Activated CD4-positive, alpha-beta memory T cell treated with anti-CD3 and anti-CD28 coated beads, Interleukin-2, amount 10 ng/mL, durations not matched to agents 7 days and 5 days (primary cell): ENCODE measurements around the gene TRIM9. TPM values are rescaled to one million over a fixed set of nuclear protein-coding genes. Genes with fewer than 3 reads are reported as not detected.

ENCODE experiments used
- CTCF ChIA-PET: fragments of 350-600 bp; sonication (Branson Sonifier 250); formaldehyde crosslinking; loops from one replicate; lab custom pipeline; 2021; ENCODE audit warnings: antibody characterized with exemption, inconsistent platforms; lab: Charles Lee
- POLR2A ChIA-PET: fragments of 350-600 bp; sonication (Branson Sonifier 250); formaldehyde crosslinking; loops from one replicate; lab custom pipeline; 2021; ENCODE audit warnings: antibody characterized with exemption; lab: Charles Lee
- DNase-seq: peaks from one replicate; pipeline ENCODE4 v3.0.0-alpha.2; 2020
- H3K27ac Mint-ChIP-seq: one replicate; pipeline ENCODE4 v1.8.0; 2021; ENCODE audit warnings: mild to moderate bottlenecking, mixed read lengths
- H3K27me3 Mint-ChIP-seq: one replicate; pipeline ENCODE4 v1.8.0; 2021; ENCODE audit warnings: mixed read lengths
- H3K36me3 Mint-ChIP-seq: one replicate; pipeline ENCODE4 v1.8.0; 2021; ENCODE audit warnings: low read depth, mixed read lengths
- H3K4me1 Mint-ChIP-seq: one replicate; pipeline ENCODE4 v1.8.0; 2021; ENCODE audit warnings: mixed read lengths
- H3K4me3 Mint-ChIP-seq: one replicate; pipeline ENCODE4 v1.8.0; 2021; ENCODE audit warnings: mild to moderate bottlenecking, mixed read lengths
- H3K9me3 Mint-ChIP-seq: one replicate; pipeline ENCODE4 v1.8.0; 2021; ENCODE audit warnings: mixed read lengths
- total RNA-seq, 2 experiments: library from RNA; stranded (reverse); gene quantifications; one replicate each; pipeline ENCODE4 v1.2.3, GENCODE V29; 2021

The TRIM9 gene
- total RNA-seq, 2 experiments from 2014 or later = 0.20 to 0.23 TPM

DNA sequence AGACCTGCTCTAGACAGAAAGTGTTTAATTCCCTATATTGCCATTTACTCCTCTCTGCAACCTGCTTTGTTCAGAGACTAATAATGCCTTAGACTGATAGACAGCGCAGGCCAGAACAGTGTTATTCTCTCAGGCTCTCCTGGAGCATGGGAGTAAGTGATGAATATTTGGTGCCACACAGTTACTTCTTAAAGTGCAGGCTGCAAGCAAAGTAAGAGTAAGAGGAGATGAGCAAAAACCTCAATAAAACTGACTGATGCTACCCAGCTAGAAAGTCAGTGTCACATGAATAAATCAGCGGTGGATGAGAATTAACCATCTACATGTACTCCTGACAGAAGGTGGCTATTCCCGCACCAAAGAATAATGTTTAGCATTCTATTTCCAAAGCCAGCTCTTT, 9.9 kb downstream of the TRIM9 start:
- peaks cover 6% of the 10 kb centered on the region for H3K4me1 Mint-ChIP-seq
- H3K27ac Mint-ChIP-seq = no peak overlapping the region
- POLR2A ChIA-PET = interaction anchor here (1.6 kb wide), 1 partner anchor 11 kb away, joined by 3 read pairs; no protein-coding TSS in a partner anchor
- H3K36me3 Mint-ChIP-seq = no peaks in the 10 kb centered on the region
- no peak for DNase-seq
- CTCF ChIA-PET = no interaction called here
- peaks cover 4% of the 10 kb centered on the region for H3K27me3 Mint-ChIP-seq
- H3K4me3 Mint-ChIP-seq = no peak overlapping the region
- H3K9me3 Mint-ChIP-seq = no peaks in the 10 kb centered on the region

- POLR2A ChIA-PET = interaction anchor here (1.6 kb wide), 1 partner anchor 11 kb away, joined by 3 read pairs; no protein-coding TSS in a partner anchor
- Mint-ChIP-seq H3K36me3 (no peaks in the 10 kb centered on the region), H3K4me1 (peaks cover 6% of the 10 kb centered on the region), H3K4me3 (no peak overlapping the region), H3K27ac (no peak overlapping the region), H3K27me3 (peaks cover 4% of the 10 kb centered on the region), H3K9me3 (no peaks in the 10 kb centered on the region)
- no peak for DNase-seq
- CTCF ChIA-PET = interaction anchor here (1.0 to 1.2 kb wide), 2 partner anchors 10 to 22 kb away, joined by 3 to 5 read pairs; partner anchors contain the start of gene TRIM9
These were observed 10.4 kb downstream of the TRIM9 start for GRCh38 chr14:51084507-51084906.

GRCh38 chr14:51082349-51082748, 12.6 kb downstream of the TRIM9 start:
- H3K27ac Mint-ChIP-seq = no peak overlapping the region
- H3K36me3 Mint-ChIP-seq = no peaks in the 10 kb centered on the region

GRCh38 chr14:51081712-51082111, 13.2 kb downstream of the TRIM9 start:
- no peak overlapping the region for H3K27ac Mint-ChIP-seq
- no peak for DNase-seq
- H3K4me1 Mint-ChIP-seq = peaks cover 3% of the 10 kb centered on the region
- H3K4me3 Mint-ChIP-seq = no peak overlapping the region
- no peaks in the 10 kb centered on the region for H3K9me3 Mint-ChIP-seq
- ChIA-PET POLR2A (no interaction called here), CTCF (no interaction called here)
- no peaks in the 10 kb centered on the region for H3K36me3 Mint-ChIP-seq
- peaks cover 6% of the 10 kb centered on the region for H3K27me3 Mint-ChIP-seq

More at GRCh38 chr14:51082349-51082748, 12.6 kb downstream of the TRIM9 start:
- peaks cover 6% of the 10 kb centered on the region for H3K4me1 Mint-ChIP-seq
- no peak for DNase-seq
- no peaks in the 10 kb centered on the region for H3K9me3 Mint-ChIP-seq
- ChIA-PET POLR2A (no interaction called here), CTCF (no interaction called here)
- peaks cover 6% of the 10 kb centered on the region for H3K27me3 Mint-ChIP-seq
- H3K4me3 Mint-ChIP-seq = no peak overlapping the region

DNA sequence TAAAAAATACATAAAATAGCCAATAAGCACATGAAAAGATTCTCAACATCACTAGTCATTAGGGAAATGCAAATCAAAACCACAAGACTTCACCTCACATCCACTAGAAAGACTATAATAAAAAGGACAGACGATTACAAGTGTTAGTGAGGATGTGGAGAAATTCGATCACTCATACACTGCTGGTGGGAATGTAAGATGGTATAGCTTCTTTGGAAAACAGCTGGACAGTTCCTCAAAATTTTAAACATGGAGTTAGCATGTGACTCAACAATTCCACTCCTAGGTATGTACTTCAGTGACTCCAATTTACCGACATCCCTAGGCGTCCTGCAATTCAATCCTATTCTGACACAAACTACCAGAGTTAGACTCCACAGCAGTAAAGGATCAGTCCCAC, 13.7 kb downstream of the TRIM9 start:
- Mint-ChIP-seq H3K27me3 (peaks cover 3% of the 10 kb centered on the region), H3K9me3 (no peaks in the 10 kb centered on the region), H3K4me1 (no peaks in the 10 kb centered on the region), H3K4me3 (no peak overlapping the region), H3K36me3 (no peaks in the 10 kb centered on the region), H3K27ac (no peak overlapping the region)
- no peak for DNase-seq
- POLR2A ChIA-PET = no interaction called here
- CTCF ChIA-PET = no interaction called here

DNA sequence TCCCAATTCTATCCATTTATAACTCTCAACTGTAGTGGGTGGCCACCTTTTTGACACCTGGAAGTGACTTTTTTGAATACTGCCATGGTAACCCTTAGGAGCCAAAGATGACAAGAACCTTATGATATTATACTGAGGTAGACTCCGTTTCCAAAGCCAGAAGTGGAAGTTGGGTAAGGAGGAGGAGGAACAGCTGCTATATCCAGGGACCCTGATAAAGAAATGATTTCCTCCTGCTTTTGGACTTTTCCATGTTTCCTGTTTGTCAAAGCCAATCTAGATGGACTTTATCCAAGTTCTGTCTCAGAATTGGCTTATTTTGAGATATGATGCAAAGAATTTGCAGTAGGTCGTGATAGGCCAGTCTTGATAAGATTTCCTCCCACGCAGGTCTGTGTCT, 14.3 kb downstream of the TRIM9 start:
- Mint-ChIP-seq H3K4me3 (no peak overlapping the region), H3K27ac (no peak overlapping the region), H3K36me3 (no peaks in the 10 kb centered on the region), H3K9me3 (no peaks in the 10 kb centered on the region), H3K27me3 (peaks cover 3% of the 10 kb centered on the region), H3K4me1 (no peaks in the 10 kb centered on the region)
- DNase-seq = no peak
- ChIA-PET POLR2A (no interaction called here), CTCF (no interaction called here)

- CTCF ChIA-PET = no interaction called here
- Mint-ChIP-seq H3K36me3 (no peaks in the 10 kb centered on the region), H3K27me3 (peaks cover 3% of the 10 kb centered on the region), H3K4me1 (no peaks in the 10 kb centered on the region), H3K4me3 (no peak overlapping the region), H3K9me3 (no peaks in the 10 kb centered on the region), H3K27ac (no peak overlapping the region)
- POLR2A ChIA-PET = no interaction called here
- no peak for DNase-seq
These were observed 15.4 kb downstream of the TRIM9 start for GRCh38 chr14:51079489-51079888.

GRCh38 chr14:51079085-51079484, 15.8 kb downstream of the TRIM9 start:
- H3K36me3 Mint-ChIP-seq = no peaks in the 10 kb centered on the region
- peaks cover 3% of the 10 kb centered on the region for H3K27me3 Mint-ChIP-seq
- CTCF ChIA-PET = no interaction called here
- no peak overlapping the region for H3K4me3 Mint-ChIP-seq
- POLR2A ChIA-PET = no interaction called here
- no peaks in the 10 kb centered on the region for H3K4me1 Mint-ChIP-seq
- no peak overlapping the region for H3K27ac Mint-ChIP-seq
- no peak for DNase-seq
- no peaks in the 10 kb centered on the region for H3K9me3 Mint-ChIP-seq

GRCh38 chr14:51074701-51075385, 20.1 kb downstream of the TRIM9 start:
- Mint-ChIP-seq H3K27ac (no peak overlapping the region), H3K9me3 (no peaks in the 10 kb centered on the region), H3K4me1 (no peaks in the 10 kb centered on the region), H3K36me3 (no peaks in the 10 kb centered on the region), H3K27me3 (peaks cover 8% of the 10 kb centered on the region), H3K4me3 (no peak overlapping the region)
- no peak for DNase-seq
- POLR2A ChIA-PET = no interaction called here
- CTCF ChIA-PET = no interaction called here

- Mint-ChIP-seq H3K9me3 (no peaks in the 10 kb centered on the region), H3K4me1 (no peaks in the 10 kb centered on the region), H3K27ac (no peak overlapping the region), H3K4me3 (no peak overlapping the region), H3K27me3 (peaks cover 4% of the 10 kb centered on the region), H3K36me3 (no peaks in the 10 kb centered on the region)
- CTCF ChIA-PET = no interaction called here
- DNase-seq = no peak
- POLR2A ChIA-PET = no interaction called here
These were observed 21.2 kb downstream of the TRIM9 start for GRCh38 chr14:51073731-51074130.

DNA sequence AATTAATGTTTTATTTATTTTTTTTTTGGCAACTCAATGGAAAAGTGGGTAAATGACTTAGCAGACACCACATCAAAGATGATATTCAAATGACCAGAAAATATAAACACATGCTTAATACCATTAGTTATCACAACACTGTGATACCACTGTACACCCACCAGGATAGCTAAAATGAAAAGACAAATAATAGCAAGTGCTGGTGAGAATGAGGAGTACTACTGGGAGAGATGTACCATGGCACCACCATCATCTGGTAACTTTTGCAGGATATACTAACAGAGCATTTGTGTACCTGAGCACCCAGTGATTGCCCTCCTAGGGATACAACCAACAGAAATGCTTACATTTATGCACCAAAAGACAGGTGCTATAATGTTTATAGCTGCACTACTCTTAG, 21.9 kb downstream of the TRIM9 start:
- Mint-ChIP-seq H3K4me3 (no peak overlapping the region), H3K4me1 (no peaks in the 10 kb centered on the region), H3K36me3 (no peaks in the 10 kb centered on the region), H3K9me3 (no peaks in the 10 kb centered on the region), H3K27ac (no peak overlapping the region), H3K27me3 (peaks cover 4% of the 10 kb centered on the region)
- ChIA-PET POLR2A (no interaction called here), CTCF (no interaction called here)
- no peak for DNase-seq

GRCh38 chr14:51071857-51072256, 23.0 kb downstream of the TRIM9 start:
- Mint-ChIP-seq H3K4me3 (no peak overlapping the region), H3K9me3 (no peaks in the 10 kb centered on the region), H3K36me3 (no peaks in the 10 kb centered on the region), H3K27ac (no peak overlapping the region), H3K4me1 (no peaks in the 10 kb centered on the region), H3K27me3 (peaks cover 4% of the 10 kb centered on the region)
- ChIA-PET CTCF (interaction anchor here (0.6 kb wide), 1 partner anchor 582 kb away, joined by 3 read pairs; no protein-coding TSS in a partner anchor), POLR2A (no interaction called here)
- DNase-seq = no peak

GRCh38 chr14:51070726-51071125, 24.2 kb downstream of the TRIM9 start:
- Mint-ChIP-seq H3K36me3 (no peaks in the 10 kb centered on the region), H3K4me3 (no peak overlapping the region), H3K27ac (no peak overlapping the region), H3K9me3 (no peaks in the 10 kb centered on the region), H3K4me1 (no peaks in the 10 kb centered on the region), H3K27me3 (peaks cover 4% of the 10 kb centered on the region)
- no peak for DNase-seq
- ChIA-PET CTCF (no interaction called here), POLR2A (no interaction called here)

GRCh38 chr14:51069055-51069454, 25.9 kb downstream of the TRIM9 start:
- POLR2A ChIA-PET = no interaction called here
- CTCF ChIA-PET = no interaction called here
- no peak for DNase-seq
- H3K36me3 Mint-ChIP-seq = no peaks in the 10 kb centered on the region
- peaks cover 4% of the 10 kb centered on the region for H3K27me3 Mint-ChIP-seq
- H3K4me3 Mint-ChIP-seq = no peak overlapping the region
- H3K4me1 Mint-ChIP-seq = no peaks in the 10 kb centered on the region
- H3K9me3 Mint-ChIP-seq = no peaks in the 10 kb centered on the region
- no peak overlapping the region for H3K27ac Mint-ChIP-seq
